ENCODE measurements around the gene CHADL. TPM values are rescaled to one million over a fixed set of nuclear protein-coding genes. Genes with fewer than 3 reads are reported as not detected.

The CHADL gene
- total and polyA plus RNA-seq, 2 of the 4 experiments (the other 2 are of a cell fraction), result 0.18 to 0.53 TPM

DNA sequence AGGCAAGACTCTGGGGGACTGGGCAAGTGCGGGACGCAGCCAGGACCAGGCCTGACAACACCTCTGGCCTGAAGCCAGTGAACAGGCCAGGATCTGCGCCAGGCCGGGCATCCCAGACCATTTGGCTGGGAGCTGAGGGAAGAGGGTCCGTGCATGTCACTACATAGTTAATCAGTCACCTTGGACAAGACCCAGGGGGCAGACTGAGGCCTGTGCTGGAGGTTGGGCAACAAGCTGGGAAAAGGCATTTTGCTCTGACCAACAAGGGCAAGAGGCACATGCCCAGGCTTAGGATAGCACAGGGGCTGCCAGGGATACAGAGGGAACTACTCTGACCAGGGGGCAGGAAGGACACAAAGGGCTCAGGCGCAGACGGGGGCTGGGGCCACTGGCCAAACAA, 7.0 kb upstream of the CHADL start:
- WGBS, 2 experiments (ENCODE audit: extremely low coverage in 2 of 2, insufficient read length in 1 of 2), result 90% methylated on average over 5 of the region's 7 CpGs; no CpG with 5 or more reads in 1 of the 2 experiments
- dilution Hi-C loops (cut with HindIII; ENCODE audit: low sequenced_read_pairs, unreplicated experiment) (no loop called here), intact Hi-C loops (cut with micrococcal nuclease) (no loop called here), in situ Hi-C loops (cut with MboI; ENCODE audit: low sequenced_read_pairs) (no loop called here)
- Histone ChIP-seq H3K4me3 (ENCODE audit: insufficient read depth, low read depth, low read length) (no peak overlapping the region), H3K14ac (replicated peaks; ENCODE audit: low read depth, low read length) (no peak overlapping the region), H3K36me3 (ENCODE audit: control insufficient read depth, insufficient read depth, low read length) (peaks cover 71% of the 10 kb centered on the region), H3K4ac (ENCODE audit: low read depth, low read length) (no peak overlapping the region), H3K9ac (ENCODE audit: low read depth, low read length) (no peak overlapping the region), H2AK9ac (replicated peaks; ENCODE audit: low read depth, low read length, poor library complexity) (no peak overlapping the region), H3K79me1 (ENCODE audit: low read depth in 1 of 2, low read length in 2 of 2) (peaks cover 13 to 46% of the 10 kb centered on the region in 2 experiments; a peak in 3 of 4 replicates), H2AFZ (replicated peaks; ENCODE audit: low read length, poor library complexity) (no peak overlapping the region), H3K9me1 (ENCODE audit: insufficient read depth, low read length) (peaks cover 6% of the 10 kb centered on the region), H3K9me3 (ENCODE audit: control insufficient read depth, insufficient read depth, low read length) (no peaks in the 10 kb centered on the region), H4K91ac (ENCODE audit: insufficient read depth, low read depth, low read length) (no peak overlapping the region), H2BK5ac (ENCODE audit: low read depth, low read length, poor library complexity, severe bottlenecking) (no peak overlapping the region), H4K5ac (ENCODE audit: low read depth, low read length) (no peak overlapping the region), H3K27ac (ENCODE audit: insufficient read depth, low read length) (no peak overlapping the region), H2AK5ac (ENCODE audit: low read depth, low read length) (no peak overlapping the region), H3K27me3 (ENCODE audit: control insufficient read depth, insufficient read depth, low read length) (no peaks in the 10 kb centered on the region), H2BK120ac (ENCODE audit: low read depth, low read length) (no peak overlapping the region), H4K8ac (ENCODE audit: low read depth in 2 of 2, low read length in 2 of 2) (no peak overlapping the region), H3K4me1 (ENCODE audit: control insufficient read depth, insufficient read depth, low read length) (peaks cover 2% of the 10 kb centered on the region; the same call in 1 of the 2 replicates), H3K56ac (ENCODE audit: extremely low read depth, insufficient read depth, low read length) (no peak overlapping the region), H4K20me1 (ENCODE audit: insufficient read depth, low read length) (peaks cover 17% of the 10 kb centered on the region), H3K23ac (ENCODE audit: low read depth, low read length) (no peak overlapping the region), H3K18ac (ENCODE audit: low read depth, low read length) (no peak overlapping the region), H2BK15ac (ENCODE audit: low read depth, low read length) (no peak overlapping the region), H3K4me2 (ENCODE audit: low read depth, low read length) (no peak overlapping the region), H2BK20ac (ENCODE audit: low read depth, low read length) (no peak overlapping the region)
- DNase-seq (no peak), ATAC-seq (ENCODE audit: low read depth) (no peak)
- ChIA-PET CTCF (no interaction called here), POLR2A (ENCODE audit: unreplicated experiment) (no interaction called here)
- no TSS peak for BruUV-seq (replicated peaks)
- TF ChIP-seq, protein P1, sequence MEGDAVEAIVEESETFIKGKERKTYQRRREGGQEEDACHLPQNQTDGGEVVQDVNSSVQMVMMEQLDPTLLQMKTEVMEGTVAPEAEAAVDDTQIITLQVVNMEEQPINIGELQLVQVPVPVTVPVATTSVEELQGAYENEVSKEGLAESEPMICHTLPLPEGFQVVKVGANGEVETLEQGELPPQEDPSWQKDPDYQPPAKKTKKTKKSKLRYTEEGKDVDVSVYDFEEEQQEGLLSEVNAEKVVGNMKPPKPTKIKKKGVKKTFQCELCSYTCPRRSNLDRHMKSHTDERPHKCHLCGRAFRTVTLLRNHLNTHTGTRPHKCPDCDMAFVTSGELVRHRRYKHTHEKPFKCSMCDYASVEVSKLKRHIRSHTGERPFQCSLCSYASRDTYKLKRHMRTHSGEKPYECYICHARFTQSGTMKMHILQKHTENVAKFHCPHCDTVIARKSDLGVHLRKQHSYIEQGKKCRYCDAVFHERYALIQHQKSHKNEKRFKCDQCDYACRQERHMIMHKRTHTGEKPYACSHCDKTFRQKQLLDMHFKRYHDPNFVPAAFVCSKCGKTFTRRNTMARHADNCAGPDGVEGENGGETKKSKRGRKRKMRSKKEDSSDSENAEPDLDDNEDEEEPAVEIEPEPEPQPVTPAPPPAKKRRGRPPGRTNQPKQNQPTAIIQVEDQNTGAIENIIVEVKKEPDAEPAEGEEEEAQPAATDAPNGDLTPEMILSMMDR (conservative IDR thresholded peaks at IDR 0.05; ENCODE audit: low read depth, low read length), result no peak
- TF ChIP-seq FOS (IDR thresholded peaks at IDR 0.05; ENCODE audit: low read depth, low read length), result no peak
- TF ChIP-seq, protein P2, sequence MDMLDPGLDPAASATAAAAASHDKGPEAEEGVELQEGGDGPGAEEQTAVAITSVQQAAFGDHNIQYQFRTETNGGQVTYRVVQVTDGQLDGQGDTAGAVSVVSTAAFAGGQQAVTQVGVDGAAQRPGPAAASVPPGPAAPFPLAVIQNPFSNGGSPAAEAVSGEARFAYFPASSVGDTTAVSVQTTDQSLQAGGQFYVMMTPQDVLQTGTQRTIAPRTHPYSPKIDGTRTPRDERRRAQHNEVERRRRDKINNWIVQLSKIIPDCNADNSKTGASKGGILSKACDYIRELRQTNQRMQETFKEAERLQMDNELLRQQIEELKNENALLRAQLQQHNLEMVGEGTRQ (IDR thresholded peaks at IDR 0.05; ENCODE audit: low read depth, low read length), result no peak
- no peak for TF ChIP-seq POLR2A (IDR thresholded peaks at IDR 0.05; ENCODE audit: low read depth, low read length)
- TF ChIP-seq RFX5 (IDR thresholded peaks at IDR 0.05; ENCODE audit: low read depth, low read length), result no peak
- TF ChIP-seq CHD1 (IDR thresholded peaks at IDR 0.05; ENCODE audit: low read depth, low read length), result no peak
- TF ChIP-seq NFE2L2 (IDR thresholded peaks at IDR 0.05; ENCODE audit: low read depth, low read length), result no peak
- TF ChIP-seq RCOR1 (IDR thresholded peaks at IDR 0.05; ENCODE audit: insufficient replicate concordance, low read length), result no peak
- TF ChIP-seq SMC3 (IDR thresholded peaks at IDR 0.05; ENCODE audit: low read depth, low read length), result no peak
- no peak for TF ChIP-seq CEBPB (IDR thresholded peaks at IDR 0.05; ENCODE audit: low read depth, low read length)
- TF ChIP-seq, protein P3, sequence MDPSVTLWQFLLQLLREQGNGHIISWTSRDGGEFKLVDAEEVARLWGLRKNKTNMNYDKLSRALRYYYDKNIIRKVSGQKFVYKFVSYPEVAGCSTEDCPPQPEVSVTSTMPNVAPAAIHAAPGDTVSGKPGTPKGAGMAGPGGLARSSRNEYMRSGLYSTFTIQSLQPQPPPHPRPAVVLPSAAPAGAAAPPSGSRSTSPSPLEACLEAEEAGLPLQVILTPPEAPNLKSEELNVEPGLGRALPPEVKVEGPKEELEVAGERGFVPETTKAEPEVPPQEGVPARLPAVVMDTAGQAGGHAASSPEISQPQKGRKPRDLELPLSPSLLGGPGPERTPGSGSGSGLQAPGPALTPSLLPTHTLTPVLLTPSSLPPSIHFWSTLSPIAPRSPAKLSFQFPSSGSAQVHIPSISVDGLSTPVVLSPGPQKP (IDR thresholded peaks at IDR 0.05; ENCODE audit: borderline replicate concordance, low read depth, low read length), result no peak
- no peak for TF ChIP-seq MAZ (IDR thresholded peaks at IDR 0.05; ENCODE audit: borderline replicate concordance, low read depth, low read length)
- TF ChIP-seq RAD21 (IDR thresholded peaks at IDR 0.05; ENCODE audit: low read length), result no peak
- no peak for TF ChIP-seq MAFK (IDR thresholded peaks at IDR 0.05; ENCODE audit: low read depth, low read length)
- TF ChIP-seq BHLHE40 (IDR thresholded peaks at IDR 0.05; ENCODE audit: low read depth, low read length), result no peak
- no peak for TF ChIP-seq MXI1 (IDR thresholded peaks at IDR 0.05; ENCODE audit: borderline replicate concordance, low read depth, low read length)

Measured in IMR-90 (cell line).